ENCODE measurements around the gene NPIPB2. TPM values are rescaled to one million over a fixed set of nuclear protein-coding genes. Genes with fewer than 3 reads are reported as not detected.

The NPIPB2 gene
- total and polyA plus RNA-seq, 2 of the 13 experiments (the other 11 are each of a cell fraction or from before 2014, with no cell fraction given) = 1.8 to 4.1 TPM

GRCh38 chr16:11915644-11916523 is 26.0 kb downstream of the NPIPB2 start, which contains the start of gene GSPT1 (continued):
- TF ChIP-seq AHDC1 (CRISPR knock-in tag; IDR thresholded peaks at IDR 0.05; ENCODE audit: borderline replicate concordance) (no peak), PAF1 (CRISPR knock-in tag; IDR thresholded peaks at IDR 0.05) (no peak), ZFP91 (CRISPR knock-in tag; IDR thresholded peaks at IDR 0.05; ENCODE audit: borderline replicate concordance) (peak; percentile 97), SNRNP70 (IDR thresholded peaks at IDR 0.05; ENCODE audit: low read depth, low read length) (no peak), GFI1 (CRISPR knock-in tag; IDR thresholded peaks at IDR 0.05; ENCODE audit: borderline replicate concordance) (peak; percentile 51), TBP (CRISPR knock-in tag; IDR thresholded peaks at IDR 0.05) (peak; percentile 91), ZC3H13 (CRISPR knock-in tag; IDR thresholded peaks at IDR 0.05) (peak; percentile 95), ZNF761 (CRISPR knock-in tag; conservative IDR thresholded peaks at IDR 0.05) (peak; percentile 94), ZNF160 (CRISPR knock-in tag; IDR thresholded peaks at IDR 0.05) (peak; percentile 88), NR0B2 (CRISPR knock-in tag; IDR thresholded peaks at IDR 0.05) (peak; percentile 72), ZNF275 (CRISPR knock-in tag; IDR thresholded peaks at IDR 0.05; ENCODE audit: borderline replicate concordance) (peak; percentile 17; the same call in 1 of the 2 replicates), ZNF772 (CRISPR knock-in tag; IDR thresholded peaks at IDR 0.05) (peak; percentile 77), YY1 (IDR thresholded peaks at IDR 0.05; ENCODE audit: insufficient read depth, insufficient replicate concordance, low read depth, low read length) (peak; percentile 89), MXD1 (CRISPR knock-in tag; IDR thresholded peaks at IDR 0.05) (peak; percentile 90), PHF8 (CRISPR knock-in tag; IDR thresholded peaks at IDR 0.05) (peak; percentile 85), ZNF331 (CRISPR knock-in tag; IDR thresholded peaks at IDR 0.05) (peak; percentile 61; the same call in 1 of the 2 replicates), ZNF737 (CRISPR knock-in tag; IDR thresholded peaks at IDR 0.05; ENCODE audit: borderline replicate concordance) (0 out of 2 replicates have a peak, but pooled peaks have one; percentile 79), FOXK2 (IDR thresholded peaks at IDR 0.05) (peak; percentile 47; the same call in 1 of the 2 replicates)
